NCI-H146 (cell line): ENCODE data around the gene BTBD7.
"Not testable (repeated sequence)": the region's sequence is repeated elsewhere in the genome, so short reads cannot be mapped to it uniquely, and the experiment has no call there.

ENCODE experiments used
- DNase-seq: peaks from one replicate; lab custom pipeline; 2025; lab: John Stamatoyannopoulos, UW

BTBD7 gene

DNA sequence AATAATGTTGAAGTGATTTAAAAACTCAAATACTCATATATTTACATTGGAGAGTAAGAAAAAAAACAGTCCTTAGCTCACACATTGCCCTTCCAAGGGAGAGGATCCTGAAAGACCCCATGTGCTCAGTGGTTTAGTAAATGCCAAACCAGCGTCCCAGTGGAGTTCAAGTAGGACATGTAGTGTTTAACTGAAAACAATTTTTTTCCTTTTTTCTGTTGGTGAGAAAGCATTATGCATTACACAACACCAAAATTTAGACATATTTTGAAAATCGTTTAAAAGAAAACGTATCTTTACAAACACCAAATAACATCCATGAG lies 92.2 kb downstream of the BTBD7 start:
- no peak for DNase-seq

DNA sequence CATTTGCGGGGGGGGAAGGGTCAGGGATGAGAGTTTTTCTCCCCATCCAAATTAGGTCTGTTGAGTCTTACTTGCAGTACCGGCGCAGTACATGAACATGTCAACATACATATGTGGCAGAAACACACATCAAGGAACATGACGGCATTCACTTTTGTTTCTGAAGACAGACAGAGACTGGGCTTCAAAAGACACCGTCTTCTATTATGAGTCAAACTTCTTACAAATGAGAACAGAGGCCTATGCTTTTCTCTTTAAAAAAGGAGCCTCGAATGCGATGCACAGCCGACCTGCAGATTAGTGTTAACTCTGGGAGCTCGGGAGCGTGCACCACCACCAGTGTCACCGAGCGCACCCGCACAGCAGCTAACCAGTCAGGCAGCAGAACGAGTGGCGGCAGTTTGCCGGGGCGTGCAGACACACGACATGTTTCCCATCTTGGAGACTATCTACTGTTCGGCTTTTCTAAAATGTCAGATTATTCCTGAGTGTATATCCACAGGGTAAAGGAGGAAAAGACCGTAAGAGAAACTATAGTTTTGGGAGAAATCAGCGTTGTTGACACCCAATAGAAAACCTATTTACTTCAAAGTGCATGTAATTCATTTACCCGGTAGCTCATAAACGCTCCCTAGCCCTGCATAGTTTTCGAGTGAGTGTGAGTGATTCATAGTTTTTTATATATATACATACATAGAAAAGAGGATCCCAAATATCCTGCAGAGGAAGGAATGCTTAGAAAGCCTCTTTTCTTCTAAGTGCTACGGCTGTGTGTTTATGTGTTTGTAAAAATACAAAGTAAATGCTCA lies 92.8 kb downstream of the BTBD7 start:
- DNase-seq, result no peak

DNA sequence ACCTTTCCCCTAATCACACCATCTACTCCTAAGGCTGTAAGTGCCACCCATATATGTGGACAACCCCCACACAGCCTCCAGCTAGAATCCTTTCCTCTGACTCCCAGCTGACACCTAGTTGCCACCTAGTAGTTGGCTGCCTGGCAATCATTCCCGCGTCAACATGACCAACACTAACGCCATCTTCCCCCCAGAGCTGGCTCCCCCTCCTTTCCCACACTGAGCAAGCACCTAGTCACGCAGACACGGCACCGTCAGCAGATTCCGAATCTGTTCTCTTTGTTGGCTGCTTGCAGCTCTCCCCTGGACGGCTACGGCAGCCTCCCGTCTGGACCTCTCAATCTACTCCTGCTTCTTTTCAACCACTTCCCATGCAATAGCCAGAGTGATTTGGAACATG lies 98.0 kb downstream of the BTBD7 start:
- peak; percentile 1 for DNase-seq

DNA sequence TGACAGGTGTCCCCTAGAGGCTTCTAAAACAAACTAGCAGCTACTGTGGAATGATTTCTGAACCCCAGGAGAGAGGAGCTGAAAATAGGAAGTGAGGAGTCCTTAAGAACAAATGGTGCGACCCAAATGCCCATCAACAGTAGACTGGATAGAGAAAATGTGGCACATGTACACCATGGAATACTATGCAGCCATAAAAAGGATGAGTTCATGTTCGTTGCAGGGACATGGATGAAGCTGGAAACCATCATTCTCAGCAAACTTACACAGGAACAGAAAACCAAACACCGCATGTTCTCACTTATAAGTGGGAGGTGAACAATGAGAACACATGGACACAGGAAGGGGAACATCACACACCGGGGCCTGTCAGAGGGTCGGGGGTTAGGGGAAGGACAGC lies 99.8 kb downstream of the BTBD7 start:
- not testable (repeated sequence) for DNase-seq

DNA sequence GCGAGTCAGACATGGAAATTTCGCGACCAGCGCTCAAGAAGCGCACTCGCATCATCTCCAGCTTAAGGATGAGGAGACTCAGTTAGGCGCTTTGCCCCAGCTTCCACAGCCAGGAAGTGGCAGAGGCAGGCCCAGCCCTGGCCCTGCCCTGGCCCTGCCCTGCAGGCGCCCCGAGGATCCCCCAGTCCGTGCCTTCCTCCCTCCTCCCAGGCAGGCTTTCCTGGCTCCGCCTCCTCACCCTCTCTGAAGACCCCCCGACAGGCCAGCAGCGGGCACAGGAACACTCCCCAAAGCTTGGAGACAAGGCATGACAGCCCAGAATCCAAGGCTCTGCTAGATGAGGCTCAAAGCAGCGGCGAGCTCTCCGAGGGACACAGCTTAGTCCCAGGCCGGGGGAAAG lies 100.7 kb downstream of the BTBD7 start:
- DNase-seq, result no peak

DNA sequence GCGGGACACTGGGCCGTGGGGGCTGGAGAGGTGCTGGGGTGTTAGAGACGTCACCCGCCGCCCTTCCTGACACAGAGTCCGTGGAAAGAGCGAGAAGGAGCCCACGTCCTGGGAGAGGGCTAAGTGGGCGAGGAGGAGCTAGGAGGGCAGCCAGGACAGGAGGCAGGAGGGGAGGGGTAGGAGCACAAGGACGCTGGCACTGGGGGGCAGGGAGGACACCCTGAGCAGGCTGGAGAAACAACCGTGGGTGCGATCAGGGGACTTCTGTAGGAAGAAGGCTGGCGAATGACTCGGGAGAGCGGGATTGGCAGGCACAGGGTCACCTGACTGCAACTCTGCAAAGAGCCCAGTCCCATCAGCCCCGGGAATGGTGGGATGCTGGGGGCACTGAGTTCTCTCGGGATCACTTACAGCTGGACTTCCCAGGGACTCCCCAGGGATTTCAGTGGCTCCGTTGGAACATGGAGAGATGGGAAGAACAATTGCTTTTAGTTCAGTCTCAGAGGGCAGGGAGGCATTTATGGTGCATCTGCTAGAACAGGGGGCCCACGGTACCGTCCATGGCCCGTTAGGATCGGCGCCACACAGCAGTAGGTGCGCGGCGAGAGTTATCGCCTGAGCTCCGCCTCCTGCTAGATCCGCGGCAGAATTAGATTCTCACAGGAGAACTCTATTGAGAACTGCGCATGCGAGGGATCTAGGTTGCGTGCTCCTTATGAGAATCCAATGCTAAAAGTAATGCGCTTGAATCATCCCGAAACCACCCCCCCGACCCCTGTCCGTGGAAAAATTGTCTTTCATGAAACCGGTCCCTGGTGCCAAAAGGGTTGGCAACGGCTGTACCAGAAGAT lies 101.5 kb downstream of the BTBD7 start:
- DNase-seq, result peak; percentile 60

DNA sequence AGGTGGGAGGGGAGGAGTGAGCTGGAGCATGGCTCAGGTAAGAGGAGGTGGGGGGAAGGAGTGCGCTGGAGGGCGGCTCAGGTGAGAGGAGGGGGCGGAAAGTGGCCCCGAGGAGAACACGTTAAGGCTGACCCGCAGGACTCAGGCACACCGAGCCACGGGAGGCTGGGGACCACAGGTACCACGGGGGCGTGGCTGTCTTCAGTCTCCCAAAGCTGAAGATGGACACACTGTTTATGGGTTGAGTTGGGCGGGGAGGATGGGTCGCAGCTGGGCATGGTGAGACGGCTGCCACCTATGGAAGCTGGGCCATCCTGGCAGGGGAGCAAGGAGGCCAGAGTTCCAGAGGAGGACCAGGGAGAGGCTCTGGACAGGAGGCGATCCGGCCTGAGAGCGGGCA lies 102.3 kb downstream of the BTBD7 start:
- no peak for DNase-seq

DNA sequence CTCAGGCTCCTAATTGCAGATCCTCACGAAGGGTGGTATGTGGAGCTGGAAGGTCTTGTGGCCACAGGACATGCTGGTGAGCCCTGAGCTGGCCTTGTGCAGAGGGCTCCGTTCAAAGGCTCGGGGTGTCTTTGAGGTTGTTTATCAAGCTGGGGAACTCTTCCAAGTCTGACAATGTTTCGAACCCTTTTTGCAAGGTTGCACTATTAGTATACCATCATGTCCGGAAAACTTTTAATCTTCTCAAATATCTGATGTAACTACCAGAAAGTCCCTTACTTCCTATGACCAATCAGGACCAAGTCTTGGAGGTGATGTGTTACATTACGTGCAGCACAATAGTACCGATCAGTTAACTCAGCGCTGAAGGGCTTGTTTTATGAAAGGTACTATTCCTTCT lies 104.3 kb downstream of the BTBD7 start:
- DNase-seq, result no peak

DNA sequence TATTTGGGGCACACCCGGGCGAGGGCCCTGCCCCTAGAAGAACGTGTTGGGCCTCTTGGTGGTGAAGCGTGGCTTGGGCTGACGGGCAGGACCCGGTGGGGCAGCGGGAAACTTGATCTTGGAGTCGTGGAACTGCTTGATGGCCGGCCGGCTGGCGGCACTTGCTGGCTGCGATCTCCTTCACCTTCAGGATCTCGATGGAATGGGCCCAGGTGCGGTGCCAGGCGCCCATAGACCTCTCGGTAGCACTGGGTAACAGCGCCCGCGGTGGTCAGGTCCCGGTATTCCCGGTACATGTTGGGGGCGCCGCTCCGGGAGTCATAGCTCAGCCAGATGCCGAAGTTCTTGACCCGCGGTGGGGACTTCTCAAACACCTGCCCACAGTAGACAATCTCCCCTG lies 109.3 kb downstream of the BTBD7 start:
- DNase-seq, result no peak

DNA sequence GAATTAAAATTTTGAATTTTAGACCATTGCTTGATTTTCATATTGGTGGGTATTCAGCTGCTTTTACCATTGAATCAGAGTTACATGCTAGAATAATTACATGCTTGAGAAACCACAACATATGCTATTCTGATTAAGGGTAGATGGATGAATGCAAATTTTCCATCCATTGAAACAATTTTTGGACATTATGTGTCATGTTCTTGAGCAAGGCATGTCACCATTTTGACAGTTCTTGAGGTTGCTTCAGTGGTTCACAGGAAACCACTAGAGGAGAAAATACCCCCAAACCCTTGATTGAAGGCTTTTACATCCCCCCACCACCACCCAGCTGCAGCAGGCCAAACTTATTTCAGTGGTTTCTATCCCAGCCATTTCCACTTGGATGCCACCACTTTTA lies 112.3 kb downstream of the BTBD7 start:
- no peak for DNase-seq

DNA sequence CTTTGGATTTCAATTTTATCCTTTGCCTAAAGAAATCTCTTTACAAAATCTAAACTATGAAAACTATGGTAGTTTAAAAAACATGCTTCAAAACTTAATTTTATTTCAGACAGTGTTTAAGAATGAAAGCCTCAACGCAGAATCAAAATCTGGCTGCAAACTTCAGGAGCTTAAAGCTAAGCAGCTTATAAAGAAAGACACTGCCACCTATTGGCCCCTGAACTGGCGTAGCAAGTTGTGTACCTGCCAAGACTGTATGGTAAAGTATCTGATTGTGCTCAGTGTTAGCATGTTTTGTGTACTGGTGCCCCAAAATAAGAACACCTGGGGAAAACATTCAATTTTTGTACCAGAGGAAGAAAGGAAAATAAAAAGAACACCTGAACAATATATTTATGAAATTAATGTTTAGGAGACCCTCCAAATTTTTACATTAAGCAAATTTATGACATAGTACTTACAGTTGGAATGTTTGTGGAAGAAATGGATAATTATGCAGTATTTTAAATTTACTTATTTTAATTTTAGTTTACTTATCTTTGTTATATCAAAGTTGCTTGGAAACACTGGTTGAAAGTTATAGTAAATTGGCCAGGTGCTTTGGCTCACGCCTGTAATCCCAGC lies 113.6 kb downstream of the BTBD7 start:
- peak; percentile 46 for DNase-seq

DNA sequence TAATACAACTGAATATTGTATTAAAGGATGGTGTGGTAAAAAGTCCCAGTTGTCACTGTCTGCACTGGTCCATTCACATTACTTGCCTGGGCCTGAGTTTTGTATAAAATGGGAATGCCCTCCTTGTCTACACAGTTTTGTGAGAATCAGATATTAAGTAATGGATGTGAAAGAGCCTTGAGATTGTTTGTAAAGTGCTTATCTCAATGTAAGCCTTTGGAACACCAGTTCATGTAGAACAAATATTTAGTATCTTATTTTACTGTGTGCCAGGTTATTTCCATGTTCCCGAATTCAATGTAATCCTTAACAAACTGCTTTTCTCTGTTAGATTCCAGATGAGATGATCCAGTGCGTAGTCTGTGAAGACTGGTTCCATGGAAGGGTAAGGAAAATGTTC lies 118.2 kb downstream of the BTBD7 start:
- no peak for DNase-seq

DNA sequence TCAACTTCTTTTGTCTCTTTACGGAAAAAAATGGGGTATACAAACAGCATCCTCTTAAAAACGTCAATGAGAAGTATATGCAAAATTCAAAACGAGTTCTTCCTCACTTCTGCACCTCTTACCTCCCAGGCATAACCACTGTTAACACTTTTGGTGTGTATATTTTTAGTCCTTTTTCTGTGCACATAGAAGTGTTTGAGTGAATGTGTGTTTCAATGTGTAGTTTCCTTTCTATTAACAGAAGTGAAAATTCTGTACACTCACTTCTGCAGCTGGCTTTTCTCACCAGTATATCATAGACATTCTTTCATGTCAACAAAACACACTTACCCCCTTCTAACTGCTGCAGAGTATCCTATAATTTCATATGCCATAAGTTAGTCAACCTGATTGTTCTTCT lies 120.4 kb downstream of the BTBD7 start:
- no peak for DNase-seq

DNA sequence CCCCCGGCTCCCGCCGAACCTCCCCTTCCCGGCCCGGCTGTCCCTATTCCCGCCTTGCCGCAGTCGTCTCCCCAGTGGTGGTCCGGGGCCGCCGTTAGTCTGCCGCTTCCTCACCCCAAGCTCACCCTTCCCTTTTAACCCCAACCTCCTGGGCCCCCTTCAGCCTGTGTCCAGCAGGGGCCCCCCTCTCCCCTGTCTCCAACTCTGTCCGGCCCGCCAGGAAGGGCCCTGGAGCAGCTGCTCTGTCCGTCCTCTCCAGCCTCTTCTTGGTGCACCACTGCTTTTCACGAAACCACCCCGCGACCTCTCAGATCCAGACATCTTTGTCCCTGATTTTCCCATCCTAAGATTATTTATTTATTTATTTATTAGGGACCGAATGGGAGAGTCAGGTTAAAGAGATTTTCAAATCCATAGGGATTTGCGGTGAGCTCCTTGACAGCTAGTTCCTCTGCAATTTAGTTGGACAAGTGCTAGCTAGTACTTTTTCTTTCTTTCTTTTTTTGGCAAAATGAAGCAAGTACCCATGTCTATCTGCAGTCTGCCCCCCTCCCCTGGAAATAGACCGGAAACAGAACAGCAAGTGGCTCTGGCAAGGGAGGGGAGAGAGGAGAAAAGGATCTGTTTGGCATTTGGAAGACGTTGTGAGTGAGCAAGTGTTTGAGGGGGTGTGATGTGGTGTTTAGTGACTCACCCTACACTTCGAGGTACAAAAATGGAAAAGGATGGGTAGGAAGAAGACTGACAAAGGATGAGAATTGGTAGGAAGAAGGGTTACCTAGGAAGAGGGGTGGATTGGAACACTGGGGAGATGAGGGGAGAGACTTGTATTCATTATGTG lies 125.1 kb downstream of the BTBD7 start:
- peak; percentile 51 for DNase-seq

DNA sequence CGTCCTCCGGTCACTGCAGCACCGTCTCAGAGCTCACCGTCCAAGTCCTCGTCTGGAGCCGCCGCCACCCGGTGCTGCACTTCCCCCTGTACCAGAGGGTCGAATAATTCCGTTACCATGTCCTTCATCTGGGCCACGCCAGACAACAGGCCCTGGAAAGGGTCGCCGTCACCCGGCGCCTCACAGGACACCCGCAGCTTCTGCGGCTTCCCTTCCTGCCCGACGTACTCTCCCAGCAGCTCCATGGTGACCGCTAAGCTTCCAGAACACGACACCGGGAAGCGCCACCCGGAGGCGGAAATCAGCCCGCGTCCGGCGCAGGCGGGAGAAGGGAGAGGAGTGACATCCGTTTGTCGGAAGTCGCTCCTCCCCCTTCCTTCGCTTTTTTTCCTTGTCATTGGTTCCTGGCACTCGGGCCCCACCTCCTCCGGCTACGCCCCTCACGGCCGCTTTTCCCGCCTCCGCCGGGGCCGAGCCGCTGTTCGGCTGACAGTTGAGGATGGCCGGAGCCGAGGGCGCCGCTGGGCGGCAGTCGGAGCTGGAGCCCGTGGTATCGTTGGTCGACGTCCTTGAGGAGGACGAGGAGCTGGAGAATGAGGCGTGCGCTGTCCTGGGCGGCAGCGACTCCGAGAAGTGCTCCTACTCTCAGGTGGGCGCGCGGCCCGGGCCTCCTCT lies 125.9 kb downstream of the BTBD7 start, which contains the start of the genes GON7 and UBR7:
Gene GON7 (minus strand): TSS at position 273 of the 675 bp plus-strand sequence. CDS start 28 bp downstream, at position 245.
Gene UBR7 (plus strand): TSS at position 464 of the 675 bp plus-strand sequence. CDS start 36 bp downstream, at position 500.
- peak; percentile 95 for DNase-seq

DNA sequence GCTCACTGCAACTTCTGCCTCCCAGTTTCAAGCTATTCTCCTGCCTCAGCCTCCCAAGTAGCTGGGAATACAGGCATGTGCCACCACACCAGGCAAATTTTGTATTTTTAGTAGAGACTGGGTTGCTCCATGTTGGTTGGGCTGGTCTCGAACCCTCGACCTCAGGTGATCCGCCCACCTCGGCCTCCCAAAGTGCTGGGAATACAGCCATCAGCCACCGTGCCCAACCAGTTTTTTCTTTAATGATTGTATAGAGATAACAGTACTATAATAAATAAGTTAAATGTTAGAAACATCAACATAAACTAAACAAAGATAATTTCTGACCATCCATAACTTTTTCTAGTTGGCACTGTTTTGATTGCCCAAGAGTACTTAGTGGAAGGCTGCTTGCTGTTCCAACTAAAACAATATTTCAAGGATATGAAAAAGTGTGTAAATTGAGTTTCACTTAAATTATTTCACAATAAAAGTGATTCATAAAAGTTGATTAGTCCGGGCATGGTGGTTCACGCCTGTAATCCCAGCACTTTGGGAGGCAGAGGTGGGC lies 131.6 kb downstream of the BTBD7 start:
- no peak for DNase-seq

DNA sequence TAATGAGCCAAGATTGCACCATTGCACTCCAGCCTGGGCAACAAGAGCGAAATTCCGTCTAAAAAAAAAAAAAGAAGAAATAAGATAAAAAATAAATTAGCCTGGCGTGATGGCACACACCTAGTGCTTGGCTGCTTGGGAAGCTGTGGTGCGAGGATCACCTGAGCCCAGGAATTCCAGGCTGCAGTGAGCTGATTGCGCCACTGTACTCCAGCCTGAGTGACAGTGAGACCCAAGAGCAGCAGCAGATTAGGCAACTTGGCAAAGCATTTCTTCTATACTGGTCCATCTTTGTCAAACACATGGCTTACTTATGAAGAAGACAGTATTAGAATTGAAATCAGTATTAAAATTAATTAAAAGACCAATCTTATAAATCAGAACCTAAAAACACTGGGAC lies 132.3 kb downstream of the BTBD7 start:
- no peak for DNase-seq

DNA sequence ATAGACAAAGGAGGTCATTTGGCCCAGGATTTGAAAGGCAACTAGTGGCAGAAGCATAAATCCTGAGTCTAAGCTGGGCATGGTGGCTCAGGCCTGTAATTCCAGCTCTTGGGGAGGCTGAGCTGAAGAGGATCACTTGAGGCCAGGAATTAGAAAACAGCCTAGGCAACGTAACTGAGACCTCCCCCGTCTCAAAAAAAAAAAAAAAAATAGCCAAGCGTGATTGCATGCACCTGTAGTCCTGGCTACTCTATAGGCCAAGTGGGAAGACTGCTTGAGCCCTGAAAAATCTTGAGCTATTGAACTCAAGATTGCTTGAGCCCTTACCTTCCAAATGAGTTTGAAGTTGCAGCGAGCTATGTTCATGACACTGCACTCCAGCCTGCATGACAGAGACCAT lies 133.8 kb downstream of the BTBD7 start:
- DNase-seq, result no peak

DNA sequence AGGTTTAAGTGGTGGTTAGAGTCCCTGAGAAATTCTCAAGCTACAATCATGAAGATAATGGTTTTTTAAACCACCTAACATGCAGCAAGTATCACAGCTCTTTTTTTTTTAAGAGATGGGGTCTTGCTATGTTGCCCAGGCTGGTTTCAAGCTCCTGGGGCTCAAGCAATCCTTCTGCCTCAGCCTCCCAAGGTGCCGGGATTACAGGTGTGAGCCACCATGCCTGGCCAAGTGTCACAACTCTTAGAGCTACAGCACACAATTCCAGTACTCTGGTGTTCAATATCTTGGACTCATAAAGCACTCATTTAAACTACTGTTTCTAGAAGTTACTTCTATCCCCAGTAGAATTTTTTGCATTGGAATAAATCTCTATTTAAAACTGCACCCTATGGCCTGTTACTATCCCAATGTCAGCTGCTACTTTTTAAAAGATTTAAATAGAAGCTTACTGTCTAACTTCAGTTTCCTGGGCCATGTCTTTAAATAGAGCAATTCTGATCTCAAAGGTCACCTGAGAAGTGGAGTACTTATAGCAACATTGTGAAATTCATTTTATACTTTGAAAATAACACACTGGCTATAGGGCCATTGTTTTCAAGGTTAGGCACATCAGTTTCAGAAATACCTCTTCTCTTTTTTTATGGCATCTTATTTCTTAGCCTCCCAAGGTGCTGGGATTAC lies 137.4 kb downstream of the BTBD7 start:
- DNase-seq, result no peak
